Spleen (tissue), 11 donors: Measurements from ENCODE around the gene ZNF701. TPM values are rescaled to one million over a fixed set of nuclear protein-coding genes. Genes with fewer than 3 reads are reported as not detected.
"Not testable (repeated sequence)": the region's sequence is repeated elsewhere in the genome, so short reads cannot be mapped to it uniquely, and the experiment has no call there.

Experiments
- DNase-seq: peaks from one replicate; pipeline ENCODE4 v3.0.0-alpha.2; 2020
- H3K27ac ChIP-seq, 8 donors: fragments of 200-600 bp; sonication (generic) in 7 of 8; 1 replicate in 4 of 8; 2 replicates in 4 of 8; pipeline versions ENCODE4 v1.5.0 to v1.8.0; 2016 to 2021; ENCODE audit warnings: inconsistent platforms in 4 of 8, mild to moderate bottlenecking in 4 of 8, moderate library complexity in 1 of 8
- H3K27me3 ChIP-seq, 7 donors: fragments of 200-600 bp; sonication (generic) in 6 of 7; replicated peaks in 1 of 7; 1 replicate in 4 of 7; 2 replicates in 3 of 7; pipeline versions ENCODE4 v1.5.0 to v1.8.0; 2016 to 2021; ENCODE audit warnings: inconsistent platforms in 3 of 7, mild to moderate bottlenecking in 1 of 7
- H3K36me3 ChIP-seq, 6 donors: fragments of 200-600 bp; sonication (generic) in 5 of 6; 1 replicate in 4 of 6; 2 replicates in 2 of 6; pipeline versions ENCODE4 v1.5.0 to v1.8.0; 2016 to 2021; ENCODE audit warnings: inconsistent platforms in 2 of 6
- H3K4me1 ChIP-seq, 6 donors: fragments of 200-600 bp; sonication (generic) in 5 of 6; 1 replicate in 3 of 6; 2 replicates in 3 of 6; pipeline versions ENCODE4 v1.5.0 to v1.8.0; 2016 to 2021; ENCODE audit warnings: inconsistent platforms in 3 of 6
- H3K4me3 ChIP-seq, 8 donors: fragments of 200-600 bp; sonication (generic) in 7 of 8; 1 replicate in 4 of 8; 2 replicates in 4 of 8; pipeline versions ENCODE4 v1.5.0 to v1.8.0; 2016 to 2021; ENCODE audit warnings: inconsistent platforms in 4 of 8, mild to moderate bottlenecking in 4 of 8, moderate library complexity in 2 of 8
- H3K9me3 ChIP-seq, 8 donors: fragments of 200-600 bp; sonication (generic) in 7 of 8; 1 replicate in 4 of 8; 2 replicates in 4 of 8; pipeline versions ENCODE4 v1.5.0 to v1.8.0; 2016 to 2021; ENCODE audit warnings: inconsistent platforms in 4 of 8
- POLR2A ChIP-seq, 3 donors: fragments of 450-650 bp; IDR thresholded peaks; one replicate each; pipeline ENCODE4 v1.5.1; 2017; ENCODE audit warnings: antibody characterized with exemption in 3 of 3, mild to moderate bottlenecking in 1 of 3
- POLR2AphosphoS5 ChIP-seq, 3 donors: sonication (generic); formaldehyde crosslinking; IDR thresholded peaks; one replicate each; pipeline ENCODE4 v1.5.1; 2017; ENCODE audit warnings: antibody characterized with exemption in 3 of 3
- WGBS, 5 donors: extraction: QIAGEN DNeasy Blood & Tissue Kit in 3 of 5; methylation state at CpG; one replicate each; pipeline versions ENCODE4 v1.1.5 to v1.1.7; 2013 to 2018; 5-methylcytosine and 5-hydroxymethylcytosine counted together
- intact Hi-C: fragments of 100-400 bp; cut with DNase I; formaldehyde crosslinking; loops from one replicate; pipeline ENCODE4 v1.15.0; 2023; ENCODE audit warnings: low total_unique reads
- polyA plus RNA-seq, 3 donors: library from polyadenylated mRNA; stranded (reverse); fragments of 200-250 nt; gene quantifications; one replicate each; pipeline ENCODE4 v1.2.1, GENCODE V29; 2013
- total RNA-seq, 7 donors: library from RNA; depleted of rRNA in 3 of 7; stranded (reverse); fragments of >200 nt in 3 of 7; fragmentation: NEBNext Ultra II Directional in 4 of 7; extraction: Animal tissue kit (Norgen Biotek cat#: 25700) in 4 of 7; gene quantifications; one replicate each; pipeline versions ENCODE4 v1.1.0 to v1.2.1, GENCODE V29; 2016 to 2021
- TF ChIP-seq, protein P1 (sequence below), 11 experiments: fragments of 200-600 bp in 7 of 11; fragments of 450-650 bp in 4 of 11; sonication (generic) in 4 of 11; IDR thresholded peaks in 8 of 11; conservative IDR thresholded peaks in 3 of 11; 1 replicate in 7 of 11; 2 replicates in 4 of 11; pipeline versions ENCODE4 v1.4.0 to v1.8.0; 2016 to 2021; ENCODE audit warnings: antibody characterized with exemption in 11 of 11, inconsistent platforms in 4 of 11, mild to moderate bottlenecking in 1 of 11
- donor health status: healthy with polysubstance abuse.
- donor health status: DM: no; HTN: no; CAD: no; lungs with moderate emphysema.
- donor health status: DM: no; HTN: no; CAD: no.
- donor health status: Bipolar disorder and iron deficiency.
- donor health status: healthy.
- donor health status: DM: no; HTN: no; CAD: no.
- donor health status: DM: yes; HTN: yes; CAD: no.

Gene ZNF701
- total and polyA plus RNA-seq, 10 donors = 5.0 to 28.2 (median 20.0) TPM

DNA sequence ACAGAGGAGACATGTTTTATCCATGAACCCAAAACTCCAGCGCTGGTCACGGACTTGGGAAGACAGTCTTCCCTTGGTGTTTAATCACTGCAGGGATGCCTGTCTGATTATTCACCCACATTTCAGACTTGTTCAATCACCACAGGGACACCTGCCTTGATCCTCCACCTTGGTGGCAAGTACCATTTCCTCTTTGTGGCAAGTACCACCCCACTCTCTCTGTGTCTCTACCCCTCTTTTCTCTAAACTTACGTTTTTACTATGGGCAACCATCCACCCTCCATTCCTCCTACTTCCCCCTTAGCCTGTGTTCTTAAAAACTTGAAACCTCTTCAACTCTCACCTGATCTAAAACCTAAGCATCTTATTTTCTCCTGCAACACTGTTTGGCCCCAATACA lies 51.3 kb downstream of the ZNF701 start:
- TF ChIP-seq POLR2AphosphoS5 (IDR thresholded peaks at IDR 0.05) (no peak), POLR2A (IDR thresholded peaks at IDR 0.05) (no peak)
- TF ChIP-seq, protein P1, sequence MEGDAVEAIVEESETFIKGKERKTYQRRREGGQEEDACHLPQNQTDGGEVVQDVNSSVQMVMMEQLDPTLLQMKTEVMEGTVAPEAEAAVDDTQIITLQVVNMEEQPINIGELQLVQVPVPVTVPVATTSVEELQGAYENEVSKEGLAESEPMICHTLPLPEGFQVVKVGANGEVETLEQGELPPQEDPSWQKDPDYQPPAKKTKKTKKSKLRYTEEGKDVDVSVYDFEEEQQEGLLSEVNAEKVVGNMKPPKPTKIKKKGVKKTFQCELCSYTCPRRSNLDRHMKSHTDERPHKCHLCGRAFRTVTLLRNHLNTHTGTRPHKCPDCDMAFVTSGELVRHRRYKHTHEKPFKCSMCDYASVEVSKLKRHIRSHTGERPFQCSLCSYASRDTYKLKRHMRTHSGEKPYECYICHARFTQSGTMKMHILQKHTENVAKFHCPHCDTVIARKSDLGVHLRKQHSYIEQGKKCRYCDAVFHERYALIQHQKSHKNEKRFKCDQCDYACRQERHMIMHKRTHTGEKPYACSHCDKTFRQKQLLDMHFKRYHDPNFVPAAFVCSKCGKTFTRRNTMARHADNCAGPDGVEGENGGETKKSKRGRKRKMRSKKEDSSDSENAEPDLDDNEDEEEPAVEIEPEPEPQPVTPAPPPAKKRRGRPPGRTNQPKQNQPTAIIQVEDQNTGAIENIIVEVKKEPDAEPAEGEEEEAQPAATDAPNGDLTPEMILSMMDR (IDR thresholded peaks at IDR 0.05 in 8 of 11, conservative IDR thresholded peaks at IDR 0.05 in 3 of 11) = no peak
- no peaks in the 10 kb centered on the region for H3K27me3 ChIP-seq
- DNase-seq = no peak
- peaks cover 0 to 64% (median 26%) of the 10 kb centered on the region in 8 donors for H3K9me3 ChIP-seq
- intact Hi-C loops = no loop called here
- 77 to 88% (median 81%) methylated on average over 3 of the region's 3 CpGs for WGBS, 5 donors
- H3K4me3 ChIP-seq = no peak overlapping the region
- no peaks in the 10 kb centered on the region for H3K4me1 ChIP-seq
- peaks cover 3 to 100% (median 72%) of the 10 kb centered on the region in 6 donors for H3K36me3 ChIP-seq
- H3K27ac ChIP-seq = no peak overlapping the region

DNA sequence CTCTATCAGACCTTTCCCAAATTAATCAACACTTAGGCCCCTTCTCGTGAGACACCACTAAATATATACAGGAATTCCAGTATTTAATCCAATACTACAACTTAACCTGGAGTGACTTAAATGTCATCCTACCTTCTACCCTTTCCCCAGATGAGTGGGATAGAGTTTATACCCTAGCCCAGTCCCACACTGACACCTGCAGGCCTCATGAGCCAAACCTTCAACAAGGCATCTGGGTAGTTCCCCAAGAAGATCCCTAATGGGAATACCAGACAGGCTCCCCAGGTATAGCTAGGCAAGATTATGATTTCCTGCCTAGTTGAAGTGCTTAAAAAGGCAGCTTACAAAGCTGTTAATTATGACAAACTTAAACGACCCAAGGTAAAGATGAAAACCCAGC lies 52.2 kb downstream of the ZNF701 start:
- H3K27ac ChIP-seq = no peak overlapping the region
- H3K36me3 ChIP-seq = peaks cover 0 to 100% (median 70%) of the 10 kb centered on the region in 6 donors
- no peak for DNase-seq
- no peak overlapping the region for H3K4me3 ChIP-seq
- H3K4me1 ChIP-seq = no peaks in the 10 kb centered on the region
- WGBS, 5 donors = 80 to 86% (median 83%) methylated on average over 2 of the region's 2 CpGs
- no peaks in the 10 kb centered on the region for H3K27me3 ChIP-seq
- peaks cover 0 to 55% (median 17%) of the 10 kb centered on the region in 8 donors for H3K9me3 ChIP-seq
- intact Hi-C loops = no loop called here
- TF ChIP-seq POLR2AphosphoS5 (IDR thresholded peaks at IDR 0.05) (no peak), POLR2A (IDR thresholded peaks at IDR 0.05) (no peak)
- TF ChIP-seq, protein P1 (IDR thresholded peaks at IDR 0.05 in 8 of 11, conservative IDR thresholded peaks at IDR 0.05 in 3 of 11) = no peak

DNA sequence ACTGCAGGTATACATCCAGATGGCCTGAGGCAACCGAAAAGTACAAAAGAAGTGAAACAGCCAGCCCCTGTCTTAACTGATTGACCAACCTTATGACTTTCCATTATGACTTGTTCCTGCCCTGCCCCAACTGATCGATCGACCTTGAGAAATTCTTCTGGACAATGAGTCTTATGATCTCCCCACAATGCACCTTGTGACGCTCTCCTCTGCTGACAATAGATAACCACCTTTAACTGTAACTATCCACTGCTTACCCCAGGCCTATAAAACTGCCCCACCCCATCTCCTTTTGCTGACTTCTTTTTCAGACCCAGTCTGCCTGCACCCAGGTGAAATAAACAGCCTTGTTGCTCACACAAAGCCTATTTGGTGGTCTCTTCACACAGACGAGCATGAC lies 56.8 kb downstream of the ZNF701 start:
- peaks cover 0 to 78% (median 50%) of the 10 kb centered on the region in 6 donors for H3K36me3 ChIP-seq
- H3K4me3 ChIP-seq = no peak overlapping the region
- no peaks in the 10 kb centered on the region for H3K4me1 ChIP-seq
- intact Hi-C loops = no loop called here
- H3K9me3 ChIP-seq = peaks cover 0 to 19% (median 0%) of the 10 kb centered on the region in 8 donors
- TF ChIP-seq, protein P1 (IDR thresholded peaks at IDR 0.05 in 8 of 11, conservative IDR thresholded peaks at IDR 0.05 in 3 of 11) = no peak
- TF ChIP-seq POLR2A (IDR thresholded peaks at IDR 0.05) (no peak), POLR2AphosphoS5 (IDR thresholded peaks at IDR 0.05) (no peak)
- no peaks in the 10 kb centered on the region for H3K27me3 ChIP-seq
- no peak overlapping the region for H3K27ac ChIP-seq
- DNase-seq = no peak
- WGBS, 5 donors = 93 to 99% (median 93%) methylated on average over 5 of the region's 5 CpGs

DNA sequence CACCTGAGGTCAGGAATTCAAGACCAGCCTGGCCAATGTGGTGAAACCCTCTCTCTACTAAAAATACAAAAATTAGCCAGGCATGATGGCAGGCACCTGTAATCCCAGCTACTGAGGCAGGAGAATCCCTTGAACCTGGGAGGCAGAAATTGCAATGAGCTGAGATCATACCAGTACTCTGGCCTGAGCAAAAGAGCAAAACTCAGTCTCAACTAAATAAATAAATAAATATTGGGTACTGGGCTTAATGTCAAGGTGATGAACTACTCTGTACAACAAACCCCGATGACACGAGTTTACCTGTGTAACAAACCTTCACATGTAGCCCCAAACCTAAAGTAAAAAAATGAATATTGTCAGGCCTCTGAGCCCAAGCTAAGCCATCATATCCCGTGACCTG lies 57.4 kb downstream of the ZNF701 start:
- WGBS, 5 donors = 74 to 97% (median 92%) methylated on average over 3 of the region's 3 CpGs
- DNase-seq, H3K4me3 ChIP-seq, H3K4me1 ChIP-seq, H3K27me3 ChIP-seq, intact Hi-C loops, H3K27ac ChIP-seq: not testable (repeated sequence)
- peaks cover 0 to 73% (median 45%) of the 10 kb centered on the region in 6 donors for H3K36me3 ChIP-seq
- peaks cover 0 to 16% (median 0%) of the 10 kb centered on the region in 8 donors for H3K9me3 ChIP-seq
